ENCODE data around the gene GPR107. TPM values are rescaled to one million over a fixed set of nuclear protein-coding genes. Genes with fewer than 3 reads are reported as not detected.
"Not testable (repeated sequence)": the region's sequence is repeated elsewhere in the genome, so short reads cannot be mapped to it uniquely, and the experiment has no call there.

GPR107 gene
- total RNA-seq, 1 donor from 2014 or later: 29.4 TPM

GRCh38 chr9:130021123-130021522 lies 32.6 kb upstream of the GPR107 start:
- no peaks in the 10 kb centered on the region for H3K27me3 ChIP-seq (ENCODE audit: control insufficient read depth, insufficient read depth, low read length)
- H3K4me3 ChIP-seq (ENCODE audit: low read depth, low read length): no peak overlapping the region
- no peak for DNase-seq (ENCODE audit: low read depth)
- TF ChIP-seq CTCF (IDR thresholded peaks at IDR 0.05; ENCODE audit: insufficient read depth, low read length, poor library complexity, severe bottlenecking): no peak
- no peaks in the 10 kb centered on the region for H3K36me3 ChIP-seq (ENCODE audit: control insufficient read depth, insufficient read depth, low read length)

- not testable (repeated sequence) for DNase-seq (ENCODE audit: low read depth); H3K36me3 ChIP-seq (ENCODE audit: control insufficient read depth, insufficient read depth, low read length); H3K4me3 ChIP-seq (ENCODE audit: low read depth, low read length); H3K27me3 ChIP-seq (ENCODE audit: control insufficient read depth, insufficient read depth, low read length)
Measured at GRCh38 chr9:130021842-130022241, 31.9 kb upstream of the GPR107 start.

- no peak for DNase-seq (ENCODE audit: low read depth)
- no peak for TF ChIP-seq CTCF (IDR thresholded peaks at IDR 0.05; ENCODE audit: insufficient read depth, low read length, poor library complexity, severe bottlenecking)
- Histone ChIP-seq H3K36me3 (ENCODE audit: control insufficient read depth, insufficient read depth, low read length) (no peaks in the 10 kb centered on the region), H3K27me3 (ENCODE audit: control insufficient read depth, insufficient read depth, low read length) (no peaks in the 10 kb centered on the region), H3K4me3 (ENCODE audit: low read depth, low read length) (no peak overlapping the region)
Measured at GRCh38 chr9:130022566-130023143, 31.1 kb upstream of the GPR107 start.

- Histone ChIP-seq H3K27me3 (ENCODE audit: control insufficient read depth, insufficient read depth, low read length) (no peaks in the 10 kb centered on the region), H3K36me3 (ENCODE audit: control insufficient read depth, insufficient read depth, low read length) (no peaks in the 10 kb centered on the region), H3K4me3 (ENCODE audit: low read depth, low read length) (no peak overlapping the region)
- no peak for DNase-seq (ENCODE audit: low read depth)
- no peak for TF ChIP-seq CTCF (IDR thresholded peaks at IDR 0.05; ENCODE audit: insufficient read depth, low read length, poor library complexity, severe bottlenecking)
Measured at GRCh38 chr9:130023144-130023787, 30.4 kb upstream of the GPR107 start.

GRCh38 chr9:130023994-130024596 lies 29.6 kb upstream of the GPR107 start:
- Histone ChIP-seq H3K4me3 (ENCODE audit: low read depth, low read length) (no peak overlapping the region), H3K27me3 (ENCODE audit: control insufficient read depth, insufficient read depth, low read length) (no peaks in the 10 kb centered on the region), H3K36me3 (ENCODE audit: control insufficient read depth, insufficient read depth, low read length) (no peaks in the 10 kb centered on the region)
- TF ChIP-seq CTCF (IDR thresholded peaks at IDR 0.05; ENCODE audit: insufficient read depth, low read length, poor library complexity, severe bottlenecking): no peak
- no peak for DNase-seq (ENCODE audit: low read depth)

- TF ChIP-seq CTCF (IDR thresholded peaks at IDR 0.05; ENCODE audit: insufficient read depth, low read length, poor library complexity, severe bottlenecking): no peak
- H3K4me3 ChIP-seq (ENCODE audit: low read depth, low read length): no peak overlapping the region
- no peak for DNase-seq (ENCODE audit: low read depth)
- H3K27me3 ChIP-seq (ENCODE audit: control insufficient read depth, insufficient read depth, low read length): no peaks in the 10 kb centered on the region
- H3K36me3 ChIP-seq (ENCODE audit: control insufficient read depth, insufficient read depth, low read length): no peaks in the 10 kb centered on the region
Measured at GRCh38 chr9:130024597-130024994, 29.1 kb upstream of the GPR107 start.

All from kidney epithelial cell (primary cell).